GM12878 (cell line): ENCODE results near the gene PPP1R13B. TPM values are rescaled to one million over a fixed set of nuclear protein-coding genes. Genes with fewer than 3 reads are reported as not detected.
"Not testable (repeated sequence)": the region's sequence is repeated elsewhere in the genome, so short reads cannot be mapped to it uniquely, and the experiment has no call there.

ENCODE experiments used
- ATAC-seq: fragments of 200-7000 bp; cut with Tn5 transposase; 3 replicates; pipeline ENCODE4 v1.9.1; 2020; ENCODE audit warnings: mild to moderate bottlenecking, moderate library complexity
- BruUV-seq: library from RNA; stranded (reverse); fragments of 400-500 nt; replicated peaks from 2 replicates; lab custom pipeline; 2021; lab: Mats Ljungman, UMichigan
- CTCF ChIA-PET: fragments of 300-600 bp; sonication (Branson Sonifier 250); formaldehyde crosslinking; extraction: SDS; loops from one replicate; lab custom pipeline; 2021; ENCODE audit warnings: inconsistent platforms; lab: Yijun Ruan, JAX
- POLR2A ChIA-PET: fragments of 350-600 bp; formaldehyde crosslinking; extraction: SDS; loops from one replicate; lab custom pipeline; 2021; ENCODE audit warnings: inconsistent platforms; lab: Charles Lee
- RAD21 ChIA-PET: fragments of 300-600 bp; sonication (Branson Sonifier 250); formaldehyde crosslinking; loops from one replicate; lab custom pipeline; 2023; ENCODE audit warnings: antibody characterized with exemption; ENCODE audit not compliant: unreplicated experiment; lab: Charles Lee
- SMC1A ChIA-PET: fragments of 300-600 bp; sonication (Branson Sonifier 250); formaldehyde crosslinking; loops from one replicate; lab custom pipeline; 2023; ENCODE audit not compliant: unreplicated experiment, uncharacterized antibody; lab: Charles Lee
- DNase-seq: peaks from one replicate; pipeline ENCODE4 v3.0.0-alpha.2; 2011; ENCODE audit warnings: low read depth, low spot score
- FAIRE-seq: peaks from 3 replicates; lab custom pipeline; 2011; peaks lifted over from hg19 to GRCh38; lab: Jason Lieb, UNC
- H2AFZ ChIP-seq: 2 replicates; pipeline ENCODE4 v1.6.0; 2011; ENCODE audit warnings: low read depth, low read length, control low read depth; ENCODE audit not compliant: control insufficient read depth
- H3K27ac ChIP-seq: 2 replicates; pipeline ENCODE4 v1.5.1; 2011; ENCODE audit warnings: control low read depth; ENCODE audit not compliant: control insufficient read depth, insufficient read depth
- H3K27me3 ChIP-seq, 2 experiments: replicated peaks in 1 of 2; 2 replicates each; pipeline versions ENCODE4 v1.6.0 to v1.6.1; 2011; ENCODE audit warnings: low read length in 1 of 2; ENCODE audit not compliant: control insufficient read depth in 2 of 2, insufficient read depth in 2 of 2
- H3K36me3 ChIP-seq, 2 experiments: 2 replicates each; pipeline ENCODE4 v1.5.1; 2011; ENCODE audit warnings: low read length in 1 of 2; ENCODE audit not compliant: control insufficient read depth in 2 of 2, insufficient read depth in 2 of 2
- H3K4me1 ChIP-seq: 2 replicates; pipeline ENCODE4 v1.6.1; 2011; ENCODE audit warnings: mild to moderate bottlenecking, low read length, moderate library complexity, mixed read lengths; ENCODE audit not compliant: control insufficient read depth, insufficient read depth
- H3K4me2 ChIP-seq: 2 replicates; pipeline ENCODE4 v1.6.0; 2011; ENCODE audit warnings: control low read depth; ENCODE audit not compliant: control insufficient read depth, insufficient read depth
- H3K4me3 ChIP-seq: fragments of 200-600 bp; sonication (generic); 2 replicates; pipeline ENCODE4 v1.5.1; 2016
- H3K79me2 ChIP-seq: 2 replicates; pipeline ENCODE4 v1.6.0; 2011; ENCODE audit warnings: low read length; ENCODE audit not compliant: control insufficient read depth, insufficient read depth
- H3K9ac ChIP-seq: 2 replicates; pipeline ENCODE4 v1.8.0; 2011; ENCODE audit warnings: low read length, control low read depth, mixed read lengths; ENCODE audit not compliant: control insufficient read depth, insufficient read depth
- H3K9me3 ChIP-seq: replicated peaks from 3 replicates; pipeline ENCODE4 v1.5.1; 2011; ENCODE audit warnings: mild to moderate bottlenecking, low read length; ENCODE audit not compliant: control insufficient read depth, insufficient read depth
- H4K20me1 ChIP-seq: 2 replicates; pipeline ENCODE4 v1.6.0; 2011; ENCODE audit not compliant: control insufficient read depth, insufficient read depth
- LARP7 ChIP-seq: fragments of 450-650 bp; IDR thresholded peaks from 2 replicates; pipeline ENCODE4 v1.6.1; 2017; ENCODE audit warnings: mild to moderate bottlenecking
- RBBP5 ChIP-seq: fragments of 200-600 bp; sonication (generic); conservative IDR thresholded peaks from 2 replicates; pipeline ENCODE4 v1.6.1; 2016
- RELA ChIP-seq: fragments of 450-650 bp; IDR thresholded peaks from 2 replicates; pipeline ENCODE4 v1.8.0; 2014; ENCODE audit warnings: borderline replicate concordance; ENCODE audit not compliant: partially characterized antibody
- whole genome bisulfite sequencing: methylation state at CpG from one replicate; pipeline ENCODE4 v1.1.6; 2016; ENCODE audit warnings: low lambda C conversion rate; ENCODE audit not compliant: insufficient replicate concordance, insufficient coverage; ENCODE audit errors: missing lambda C conversion rate; 5-methylcytosine and 5-hydroxymethylcytosine counted together
- in situ Hi-C: fragments of 300-500 bp; cut with MboI; formaldehyde crosslinking; loops from 9 replicates; pipeline ENCODE4 v1.14.3; 2018; ENCODE audit warnings: mixed read lengths
- intact Hi-C: fragments of 100-400 bp; cut with micrococcal nuclease; formaldehyde crosslinking; loops from one replicate; pipeline ENCODE4 v1.14.2; 2022; ENCODE audit not compliant: unreplicated experiment
- polyA plus RNA-seq, 11 experiments: library from polyadenylated mRNA; depleted of rRNA in 4 of 11; unstranded in 6 of 11; stranded (reverse) in 5 of 11; fragments of >200 nt; fragmentation: Nextera tagmentation in 4 of 11; fragmentation: Illumina TruSeq in 1 of 11; extraction: Ambion mirVana in 4 of 11; extraction: Trizol in 1 of 11; gene quantifications; 1 replicate in 1 of 11; 2 replicates in 10 of 11; pipeline versions ENCODE4 v1.2.1 to v1.2.3, GENCODE V29; 2011 to 2016; ENCODE audit warnings: inconsistent platforms in 2 of 11, missing spikeins in 2 of 11, low read depth in 1 of 11
- total RNA-seq, 4 experiments: library from RNA; depleted of rRNA in 3 of 4; stranded (reverse); fragments of >200 nt in 3 of 4; fragmentation: Illumina TruSeq in 1 of 4; extraction: Trizol in 1 of 4; gene quantifications; 2 replicates each; pipeline versions ENCODE4 v1.2.1 to v1.2.3, GENCODE V29; 2013 to 2021
- TF ChIP-seq, protein P1 (sequence below): fragments of 450-650 bp; IDR thresholded peaks from 2 replicates; pipeline ENCODE4 v1.6.1; 2017; ENCODE audit warnings: mild to moderate bottlenecking

Gene PPP1R13B
- total and polyA plus RNA-seq, 10 of the 15 experiments (the other 5 are each of a cell fraction or from before 2014, with no cell fraction given) = 0.16 to 8.1 (median 3.2) TPM

DNA sequence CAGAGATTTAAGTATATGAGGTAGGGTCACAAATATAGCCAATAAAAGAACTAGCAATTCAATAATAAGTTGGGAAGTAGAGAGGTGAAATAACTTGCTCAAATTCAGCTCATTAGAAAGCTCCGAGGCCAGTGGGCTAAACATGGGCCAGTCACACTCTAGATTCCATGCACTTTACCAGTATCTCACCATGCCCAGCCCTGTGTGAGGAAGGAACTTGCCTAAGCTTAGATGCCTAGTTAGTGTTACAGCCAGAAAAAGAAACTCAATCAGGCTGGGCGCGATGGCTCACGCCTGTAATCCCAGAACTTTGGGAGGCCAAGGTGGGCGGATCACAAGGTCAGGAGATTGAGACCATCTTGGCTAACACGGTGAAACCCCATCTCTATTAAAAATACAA is 71.1 kb downstream of the PPP1R13B start:
- ATAC-seq, FAIRE-seq, H3K27ac ChIP-seq, H3K4me1 ChIP-seq, RAD21 ChIA-PET, DNase-seq, H3K4me2 ChIP-seq, intact Hi-C loops, H3K79me2 ChIP-seq, H2AFZ ChIP-seq, H3K9ac ChIP-seq, H3K4me3 ChIP-seq, BruUV-seq, H3K36me3 ChIP-seq, in situ Hi-C loops, CTCF ChIA-PET, H4K20me1 ChIP-seq, POLR2A ChIA-PET, H3K9me3 ChIP-seq, H3K27me3 ChIP-seq: not testable (repeated sequence)
- SMC1A ChIA-PET = interaction anchor here (0.6 kb wide), 1 partner anchor 515 kb away, joined by 3 read pairs; no protein-coding TSS in a partner anchor
- whole genome bisulfite sequencing = 87% methylated on average over 6 of the region's 6 CpGs

DNA sequence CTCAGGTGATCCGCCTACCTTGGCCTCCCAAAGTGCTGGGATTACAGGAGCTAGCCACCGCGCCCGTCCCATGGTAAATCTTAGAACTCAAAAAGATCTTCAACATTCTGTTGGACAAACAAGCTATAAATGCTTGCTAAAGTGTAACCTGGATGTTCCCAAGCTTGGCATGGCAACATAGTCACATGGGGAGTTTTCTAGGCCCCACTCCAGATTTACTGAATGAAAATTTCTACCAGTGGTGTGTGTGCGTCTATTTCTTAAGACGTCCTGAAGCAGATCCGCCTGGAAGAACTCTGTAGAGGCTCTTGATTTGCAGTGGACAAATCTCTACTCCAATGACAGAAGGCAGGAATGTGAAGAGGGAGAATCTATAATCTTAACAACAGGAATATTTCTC is 71.9 kb downstream of the PPP1R13B start:
- DNase-seq (no peak), FAIRE-seq (no peak), ATAC-seq (no peak)
- SMC1A ChIA-PET = no interaction called here
- H3K4me1 ChIP-seq = no peaks in the 10 kb centered on the region
- H3K27me3 ChIP-seq = no peaks in the 10 kb centered on the region
- TF ChIP-seq LARP7 (no peak), RELA (no peak), RBBP5 (no peak)
- TF ChIP-seq, protein P1, sequence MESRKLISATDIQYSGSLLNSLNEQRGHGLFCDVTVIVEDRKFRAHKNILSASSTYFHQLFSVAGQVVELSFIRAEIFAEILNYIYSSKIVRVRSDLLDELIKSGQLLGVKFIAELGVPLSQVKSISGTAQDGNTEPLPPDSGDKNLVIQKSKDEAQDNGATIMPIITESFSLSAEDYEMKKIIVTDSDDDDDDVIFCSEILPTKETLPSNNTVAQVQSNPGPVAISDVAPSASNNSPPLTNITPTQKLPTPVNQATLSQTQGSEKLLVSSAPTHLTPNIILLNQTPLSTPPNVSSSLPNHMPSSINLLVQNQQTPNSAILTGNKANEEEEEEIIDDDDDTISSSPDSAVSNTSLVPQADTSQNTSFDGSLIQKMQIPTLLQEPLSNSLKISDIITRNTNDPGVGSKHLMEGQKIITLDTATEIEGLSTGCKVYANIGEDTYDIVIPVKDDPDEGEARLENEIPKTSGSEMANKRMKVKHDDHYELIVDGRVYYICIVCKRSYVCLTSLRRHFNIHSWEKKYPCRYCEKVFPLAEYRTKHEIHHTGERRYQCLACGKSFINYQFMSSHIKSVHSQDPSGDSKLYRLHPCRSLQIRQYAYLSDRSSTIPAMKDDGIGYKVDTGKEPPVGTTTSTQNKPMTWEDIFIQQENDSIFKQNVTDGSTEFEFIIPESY = no peak
- WGBS = 99% methylated on average over 7 of the region's 7 CpGs
- CTCF ChIA-PET = interaction anchor here (0.8 to 2.1 kb wide), 3 partner anchors 10 to 11 kb away, joined by 3 to 4 read pairs (median 3); no protein-coding TSS in a partner anchor
- in situ Hi-C loops = no loop called here
- no TSS peak for BruUV-seq
- H3K36me3 ChIP-seq = no peaks in the 10 kb centered on the region
- RAD21 ChIA-PET = no interaction called here
- no peaks in the 10 kb centered on the region for H4K20me1 ChIP-seq
- intact Hi-C loops = no loop called here
- H3K27ac ChIP-seq = no peak overlapping the region
- no peak overlapping the region for H2AFZ ChIP-seq
- POLR2A ChIA-PET = no interaction called here
- H3K9me3 ChIP-seq = no peaks in the 10 kb centered on the region
- no peak overlapping the region for H3K4me2 ChIP-seq
- no peak overlapping the region for H3K9ac ChIP-seq
- H3K79me2 ChIP-seq = no peaks in the 10 kb centered on the region
- no peak overlapping the region for H3K4me3 ChIP-seq
